Smooth muscle cell (in vitro differentiated cells): ENCODE data around the gene COL16A1. TPM values are rescaled to one million over a fixed set of nuclear protein-coding genes. Genes with fewer than 3 reads are reported as not detected.

Source experiments
- DNase-seq: peaks from one replicate; lab custom pipeline; 2025; ENCODE audit not compliant: unreplicated experiment; lab: John Stamatoyannopoulos, UW
- H2AFZ ChIP-seq: fragments of 200-600 bp; sonication (generic); 2 replicates; pipeline ENCODE4 v1.6.0; 2016; ENCODE audit warnings: antibody characterized with exemption, low read depth, mild to moderate bottlenecking
- H3F3A ChIP-seq: fragments of 200-600 bp; sonication (generic); 2 replicates; pipeline ENCODE4 v1.6.0; 2017; ENCODE audit warnings: antibody characterized with exemption, low read depth
- H3K27ac ChIP-seq: fragments of 200-600 bp; sonication (generic); 2 replicates; pipeline ENCODE4 v1.5.1; 2016; ENCODE audit warnings: low read depth, mild to moderate bottlenecking
- H3K27me3 ChIP-seq: fragments of 200-600 bp; sonication (generic); 2 replicates; pipeline ENCODE4 v1.6.1; 2016; ENCODE audit warnings: low read depth, mild to moderate bottlenecking
- H3K36me3 ChIP-seq: fragments of 200-600 bp; sonication (generic); 2 replicates; pipeline ENCODE4 v1.5.1; 2016; ENCODE audit warnings: low read depth
- H3K4me1 ChIP-seq: fragments of 200-600 bp; sonication (generic); 2 replicates; pipeline ENCODE4 v1.5.1; 2016; ENCODE audit warnings: low read depth
- H3K4me2 ChIP-seq: fragments of 200-600 bp; sonication (generic); 2 replicates; pipeline ENCODE4 v1.6.0; 2016; ENCODE audit warnings: mild to moderate bottlenecking
- H3K4me3 ChIP-seq: fragments of 200-600 bp; sonication (generic); 2 replicates; pipeline ENCODE4 v1.5.1; 2016; ENCODE audit warnings: mild to moderate bottlenecking
- H3K79me2 ChIP-seq: fragments of 200-600 bp; sonication (generic); 2 replicates; pipeline ENCODE4 v1.6.0; 2016; ENCODE audit warnings: low read depth, mild to moderate bottlenecking
- H3K9ac ChIP-seq: fragments of 200-600 bp; sonication (generic); 2 replicates; pipeline ENCODE4 v1.6.0; 2016; ENCODE audit warnings: low read depth
- H3K9me3 ChIP-seq: fragments of 200-600 bp; sonication (generic); replicated peaks from 2 replicates; pipeline ENCODE4 v1.5.1; 2016; ENCODE audit warnings: low read depth
- H4K20me1 ChIP-seq: fragments of 200-600 bp; sonication (generic); 2 replicates; pipeline ENCODE4 v1.6.0; 2016; ENCODE audit warnings: low read depth
- WGBS: methylation state at CpG from one replicate; pipeline ENCODE4 v1.1.7; 2016; ENCODE audit warnings: low lambda C conversion rate; 5-methylcytosine and 5-hydroxymethylcytosine counted together
- polyA plus RNA-seq: library from polyadenylated mRNA; unstranded; fragments of >200 nt; fragmentation: Nextera tagmentation; extraction: Ambion mirVana; gene quantifications from 2 replicates; pipeline ENCODE4 v1.2.1, GENCODE V29; 2016
- total RNA-seq: library from RNA; depleted of rRNA; stranded (reverse); fragments of >200 nt; gene quantifications from 2 replicates; pipeline ENCODE4 v1.2.3, GENCODE V29; 2014
- TF ChIP-seq, protein P1 (sequence below): fragments of 200-600 bp; sonication (generic); IDR thresholded peaks from 2 replicates; pipeline ENCODE4 v1.5.1; 2017; ENCODE audit warnings: borderline replicate concordance, mild to moderate bottlenecking, antibody characterized with exemption; ENCODE audit not compliant: insufficient read depth, poor library complexity, severe bottlenecking

Gene COL16A1
- total and polyA plus RNA-seq, 2 experiments from 2014 or later, result 67.3 to 152 TPM

GRCh38 chr1:31733389-31734219, 29.8 kb upstream of the COL16A1 start:
- H3K9me3 ChIP-seq, result no peaks in the 10 kb centered on the region
- H3K27ac ChIP-seq, result no peak overlapping the region
- H3F3A ChIP-seq, result no peaks in the 10 kb centered on the region
- no peaks in the 10 kb centered on the region for H4K20me1 ChIP-seq
- TF ChIP-seq, protein P1, sequence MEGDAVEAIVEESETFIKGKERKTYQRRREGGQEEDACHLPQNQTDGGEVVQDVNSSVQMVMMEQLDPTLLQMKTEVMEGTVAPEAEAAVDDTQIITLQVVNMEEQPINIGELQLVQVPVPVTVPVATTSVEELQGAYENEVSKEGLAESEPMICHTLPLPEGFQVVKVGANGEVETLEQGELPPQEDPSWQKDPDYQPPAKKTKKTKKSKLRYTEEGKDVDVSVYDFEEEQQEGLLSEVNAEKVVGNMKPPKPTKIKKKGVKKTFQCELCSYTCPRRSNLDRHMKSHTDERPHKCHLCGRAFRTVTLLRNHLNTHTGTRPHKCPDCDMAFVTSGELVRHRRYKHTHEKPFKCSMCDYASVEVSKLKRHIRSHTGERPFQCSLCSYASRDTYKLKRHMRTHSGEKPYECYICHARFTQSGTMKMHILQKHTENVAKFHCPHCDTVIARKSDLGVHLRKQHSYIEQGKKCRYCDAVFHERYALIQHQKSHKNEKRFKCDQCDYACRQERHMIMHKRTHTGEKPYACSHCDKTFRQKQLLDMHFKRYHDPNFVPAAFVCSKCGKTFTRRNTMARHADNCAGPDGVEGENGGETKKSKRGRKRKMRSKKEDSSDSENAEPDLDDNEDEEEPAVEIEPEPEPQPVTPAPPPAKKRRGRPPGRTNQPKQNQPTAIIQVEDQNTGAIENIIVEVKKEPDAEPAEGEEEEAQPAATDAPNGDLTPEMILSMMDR, result no peak
- no peaks in the 10 kb centered on the region for H3K79me2 ChIP-seq
- 91% methylated on average over 19 of the region's 19 CpGs for WGBS
- H3K36me3 ChIP-seq, result no peaks in the 10 kb centered on the region
- no peaks in the 10 kb centered on the region for H3K27me3 ChIP-seq
- H3K4me3 ChIP-seq, result no peak overlapping the region
- no peak overlapping the region for H3K9ac ChIP-seq
- DNase-seq, result no peak
- H3K4me2 ChIP-seq, result no peak overlapping the region
- no peaks in the 10 kb centered on the region for H3K4me1 ChIP-seq
- no peak overlapping the region for H2AFZ ChIP-seq

- Histone ChIP-seq H3K27ac (no peak overlapping the region), H3K79me2 (no peaks in the 10 kb centered on the region), H3K27me3 (no peaks in the 10 kb centered on the region), H3F3A (no peaks in the 10 kb centered on the region), H4K20me1 (no peaks in the 10 kb centered on the region), H2AFZ (no peak overlapping the region), H3K4me1 (no peaks in the 10 kb centered on the region), H3K4me3 (no peak overlapping the region), H3K36me3 (no peaks in the 10 kb centered on the region), H3K4me2 (no peak overlapping the region), H3K9me3 (no peaks in the 10 kb centered on the region), H3K9ac (no peak overlapping the region)
- no peak for DNase-seq
- WGBS, result 86% methylated on average over 18 of the region's 18 CpGs
- TF ChIP-seq, protein P1, result no peak
These were observed 29.0 kb upstream of the COL16A1 start for GRCh38 chr1:31732751-31733289.

DNA sequence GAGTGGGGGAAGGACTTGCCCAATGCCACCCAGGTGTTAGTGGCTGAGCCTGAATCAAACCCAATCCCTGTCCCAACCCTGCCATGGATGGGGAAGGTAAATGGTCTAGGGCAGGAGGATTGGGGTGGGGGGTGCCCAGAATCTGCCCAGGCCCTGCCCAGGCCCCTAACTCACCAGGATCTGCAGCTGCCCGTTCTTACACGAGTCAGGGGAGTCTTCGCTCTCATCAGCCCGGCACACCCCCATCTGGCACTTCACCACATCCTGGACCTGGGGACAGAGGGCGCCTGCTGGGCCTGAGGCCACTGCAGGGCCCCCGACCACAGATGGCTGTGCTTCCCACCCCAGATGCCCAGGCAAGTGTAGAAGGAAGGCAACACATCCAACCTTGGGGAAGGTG, 28.5 kb upstream of the COL16A1 start:
- Histone ChIP-seq H3F3A (no peaks in the 10 kb centered on the region), H3K9ac (no peak overlapping the region), H2AFZ (no peak overlapping the region), H3K36me3 (no peaks in the 10 kb centered on the region), H3K27ac (no peak overlapping the region), H3K79me2 (no peaks in the 10 kb centered on the region), H3K4me2 (no peak overlapping the region), H3K27me3 (no peaks in the 10 kb centered on the region), H3K9me3 (no peaks in the 10 kb centered on the region), H3K4me3 (no peak overlapping the region), H3K4me1 (no peaks in the 10 kb centered on the region), H4K20me1 (no peaks in the 10 kb centered on the region)
- no peak for DNase-seq
- WGBS, result 91% methylated on average over 6 of the region's 6 CpGs
- TF ChIP-seq, protein P1, result no peak
